Dermis blood vessel endothelial cell (primary cell): Measurements from ENCODE around the gene NRIP2. TPM values are rescaled to one million over a fixed set of nuclear protein-coding genes. Genes with fewer than 3 reads are reported as not detected.

Experiments
- DNase-seq: peaks from one replicate; pipeline ENCODE4 v3.0.0; 2010
- total RNA-seq: library from RNA; depleted of rRNA; stranded (reverse); fragments of >200 nt; gene quantifications from 2 replicates; pipeline ENCODE4 v1.2.3, GENCODE V29; 2014

NRIP2 gene
- total RNA-seq, 1 donor from 2014 or later: not detected

- DNase-seq: peak; percentile 34
These were observed 30.3 kb downstream of the NRIP2 start for GRCh38 chr12:2804393-2805142.

DNA sequence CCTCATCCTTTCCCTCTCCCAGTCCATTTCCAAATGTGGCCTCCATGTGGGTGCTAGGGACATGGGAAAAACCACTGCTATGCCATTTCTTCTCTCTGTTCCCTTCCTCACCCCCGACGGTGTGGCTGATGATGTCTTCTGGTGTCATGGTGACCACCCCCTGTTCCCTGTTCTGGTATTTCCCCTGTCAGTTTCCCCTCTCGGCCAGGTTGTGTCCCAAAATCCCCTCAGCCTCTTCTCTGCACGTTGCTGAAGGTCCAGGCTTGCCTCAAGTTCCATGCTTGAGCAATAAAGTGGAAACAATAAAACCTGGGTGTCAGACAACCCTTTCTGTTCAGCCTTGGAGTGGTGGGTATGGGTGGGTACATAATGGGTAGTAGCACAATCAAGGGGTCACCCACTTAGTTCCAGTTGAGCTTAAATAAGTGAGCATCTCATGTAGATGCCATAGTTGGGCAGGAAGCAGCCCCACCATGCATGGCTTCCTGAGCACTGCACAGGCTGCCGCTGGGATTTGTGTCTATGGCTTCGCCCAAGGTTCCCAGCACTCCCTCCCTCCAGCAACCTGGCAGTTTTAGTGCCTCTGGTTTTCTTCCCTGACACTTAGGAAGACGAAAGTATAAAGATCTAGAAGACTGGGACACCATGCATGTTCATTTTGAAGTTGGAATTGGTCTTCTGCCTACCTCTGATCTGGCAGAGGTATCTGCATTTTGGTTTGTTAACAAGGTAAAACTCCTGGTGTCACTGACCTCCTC is 31.0 kb downstream of the NRIP2 start:
- no peak for DNase-seq

DNA sequence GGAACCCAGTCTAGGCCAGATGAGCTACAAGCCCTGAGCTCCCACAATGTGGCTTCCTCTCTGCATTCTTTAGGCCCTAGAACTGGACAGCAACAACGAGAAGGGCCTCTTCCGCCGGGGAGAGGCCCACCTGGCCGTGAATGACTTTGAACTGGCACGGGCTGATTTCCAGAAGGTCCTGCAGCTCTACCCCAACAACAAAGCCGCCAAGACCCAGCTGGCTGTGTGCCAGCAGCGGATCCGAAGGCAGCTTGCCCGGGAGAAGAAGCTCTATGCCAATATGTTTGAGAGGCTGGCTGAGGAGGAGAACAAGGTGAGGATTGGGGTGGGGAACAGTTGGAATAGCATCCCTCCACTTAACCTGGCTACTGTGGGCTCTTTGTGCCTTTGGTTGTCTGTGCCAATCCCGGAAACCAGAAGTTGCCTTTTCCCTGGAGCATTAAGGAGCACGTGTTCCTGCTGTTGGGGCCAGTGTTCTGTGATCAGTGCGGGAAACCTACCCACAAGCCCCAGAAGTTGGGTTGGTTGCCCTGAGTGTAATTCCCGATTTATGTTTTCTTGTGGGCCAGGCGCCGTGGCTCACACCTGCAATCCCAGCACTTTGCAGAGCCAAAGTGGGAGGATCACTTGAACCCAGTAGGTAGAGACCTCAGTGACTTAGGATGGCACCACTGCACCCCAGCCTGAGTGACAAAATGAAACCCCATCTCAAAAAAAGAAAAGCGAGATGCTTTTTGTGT is 33.6 kb downstream of the NRIP2 start:
- no peak for DNase-seq

DNA sequence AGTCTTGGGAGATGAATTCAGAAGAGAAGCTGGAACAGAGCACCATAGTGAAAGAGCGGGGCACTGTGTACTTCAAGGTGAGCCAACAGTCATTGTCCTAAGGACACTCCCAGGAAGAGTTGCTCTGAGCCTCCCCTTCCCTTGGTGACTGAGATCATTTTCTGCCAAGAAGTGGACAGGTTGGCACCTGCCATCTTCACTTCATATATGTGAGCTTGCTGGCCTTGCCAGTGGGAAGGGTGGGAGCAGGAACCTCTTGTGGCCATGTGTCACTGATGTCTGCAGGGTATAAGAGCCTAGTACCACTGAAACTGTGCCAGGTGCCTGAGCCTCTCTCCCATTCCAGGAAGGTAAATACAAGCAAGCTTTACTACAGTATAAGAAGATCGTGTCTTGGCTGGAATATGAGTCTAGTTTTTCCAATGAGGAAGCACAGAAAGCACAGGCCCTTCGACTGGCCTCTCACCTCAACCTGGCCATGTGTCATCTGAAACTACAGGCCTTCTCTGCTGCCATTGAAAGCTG is 34.7 kb downstream of the NRIP2 start:
- DNase-seq: no peak

DNA sequence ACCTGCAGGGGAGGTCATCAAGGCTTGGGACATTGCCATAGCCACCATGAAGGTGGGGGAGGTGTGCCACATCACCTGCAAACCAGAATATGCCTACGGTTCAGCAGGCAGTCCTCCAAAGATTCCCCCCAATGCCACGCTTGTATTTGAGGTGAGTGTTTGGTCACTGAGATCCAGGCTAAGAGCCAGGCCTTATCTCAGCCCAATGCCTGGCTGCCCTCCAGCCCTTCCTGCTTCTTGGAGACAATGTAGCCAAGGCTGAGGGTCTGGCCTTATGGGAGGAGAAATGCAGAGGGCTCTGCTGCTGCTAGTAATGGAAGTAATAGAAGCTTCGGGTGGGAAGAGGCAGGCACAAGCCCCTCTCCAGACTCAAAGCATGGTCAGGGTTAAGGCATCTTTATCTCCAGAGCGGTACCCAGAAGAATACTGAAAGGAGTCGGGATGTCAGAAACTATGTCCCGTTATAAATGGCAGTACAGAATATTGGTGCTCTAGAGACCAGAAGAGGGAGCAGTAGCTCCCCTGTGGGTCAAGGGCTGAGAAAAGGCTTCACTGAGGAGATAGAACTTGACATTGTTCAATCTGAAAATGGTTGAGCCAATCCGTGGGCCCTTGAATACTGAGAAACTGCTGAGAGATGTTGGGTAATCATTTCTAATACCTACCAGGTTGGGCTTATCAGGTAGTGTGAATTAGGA is 37.0 kb downstream of the NRIP2 start:
- peak; percentile 69 for DNase-seq

DNA sequence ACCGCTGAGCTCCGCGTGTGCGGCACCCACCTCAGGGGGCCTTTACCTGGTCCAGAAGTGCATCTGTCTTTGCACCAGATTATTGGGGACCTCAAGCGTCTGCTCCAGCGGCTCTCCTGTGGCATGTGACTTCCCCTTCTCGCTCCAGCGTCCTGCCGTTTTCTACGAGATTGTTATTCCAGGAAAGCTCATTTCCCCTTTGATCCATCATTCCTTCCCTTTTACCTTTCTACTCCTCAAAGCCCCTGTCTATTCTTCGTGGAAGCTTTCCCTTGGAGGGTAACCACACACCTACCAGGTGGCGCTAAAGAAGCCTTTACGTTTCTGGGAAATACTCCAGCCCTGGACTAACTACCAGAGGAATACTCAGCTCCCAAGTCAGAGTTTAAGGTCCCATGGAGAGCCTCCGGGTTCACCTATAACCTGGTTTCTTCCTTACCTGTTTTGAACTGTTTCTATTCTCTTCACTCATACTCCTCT is 38.6 kb downstream of the NRIP2 start:
- peak; percentile 19 for DNase-seq

DNA sequence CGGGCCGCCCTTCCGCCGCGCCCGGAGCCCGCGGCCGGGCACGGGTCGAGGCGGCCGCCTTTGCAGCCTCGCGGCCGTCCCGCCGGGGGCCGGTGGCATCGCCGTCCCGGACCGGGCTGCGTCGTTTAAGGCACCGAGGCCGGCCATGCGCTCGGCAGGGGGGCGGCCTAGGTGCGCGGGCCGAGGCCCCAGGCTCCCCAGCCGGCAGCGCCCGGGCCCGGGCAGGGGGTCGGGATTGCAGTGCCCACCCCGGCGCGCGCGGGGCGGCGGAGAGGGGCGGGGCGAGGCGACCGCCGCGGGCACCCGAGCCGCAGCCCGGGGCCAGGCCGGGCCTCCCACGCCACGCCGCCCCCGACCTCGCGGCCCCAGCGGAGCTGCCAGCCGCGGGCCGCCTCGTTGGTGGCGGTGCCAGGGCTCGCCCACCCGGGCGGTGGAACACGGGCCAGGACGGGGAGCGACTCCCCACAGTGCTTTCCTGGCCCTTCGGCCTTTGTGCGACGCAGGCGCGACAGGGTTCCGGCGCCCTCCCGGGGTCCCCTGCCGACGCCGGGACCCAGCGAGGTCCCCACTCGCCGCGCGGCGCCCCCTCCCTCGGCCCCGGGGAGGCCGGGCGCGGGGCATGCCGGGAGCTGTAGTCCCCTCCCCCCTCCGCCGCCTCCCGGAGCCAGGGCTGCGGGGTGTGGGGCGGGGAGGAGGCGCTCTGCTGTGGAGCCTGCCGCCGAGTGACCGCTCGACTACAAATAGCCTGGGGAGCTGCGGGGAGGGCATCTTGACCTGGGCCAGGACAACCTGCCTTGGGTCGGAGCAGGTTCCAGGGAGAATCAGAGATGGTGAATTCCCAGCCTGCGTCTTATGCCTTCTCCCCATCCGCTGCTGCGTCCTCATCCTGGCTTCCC is 39.3 kb downstream of the NRIP2 start:
- DNase-seq: peak; percentile 68

DNA sequence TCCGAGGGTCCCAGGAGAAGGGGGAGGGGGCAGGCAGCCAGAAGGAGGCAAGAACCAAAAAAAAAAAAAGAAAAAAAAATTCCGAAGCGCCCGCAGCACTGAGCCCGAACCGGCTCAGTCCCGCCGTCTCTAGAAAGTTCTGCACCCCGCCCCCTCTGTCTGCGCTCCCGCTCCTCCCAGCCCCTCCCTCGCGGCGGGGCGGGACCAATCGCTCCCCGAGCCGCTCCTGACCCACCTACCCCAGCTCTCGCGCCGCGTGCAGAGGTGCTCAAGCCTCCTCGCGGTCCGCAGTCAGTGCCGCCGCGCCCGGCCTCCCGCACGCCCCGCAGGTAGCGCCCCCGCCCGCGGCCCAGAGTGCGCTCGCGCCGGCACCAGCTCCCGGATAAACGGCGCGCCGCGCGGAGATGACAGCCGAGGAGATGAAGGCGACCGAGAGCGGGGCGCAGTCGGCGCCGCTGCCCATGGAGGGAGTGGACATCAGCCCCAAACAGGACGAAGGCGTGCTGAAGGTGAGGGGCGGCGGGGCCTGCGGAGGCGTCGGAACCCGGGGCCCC is 40.0 kb downstream of the NRIP2 start, which contains the start of gene FKBP4:
FKBP4 (plus strand) TSS at position 235 of the 554 bp plus-strand sequence; CDS start at position 405, 170 bp downstream.
- DNase-seq: peak; percentile 85

- DNase-seq: peak; percentile 46
These were observed 40.6 kb downstream of the NRIP2 start for GRCh38 chr12:2794191-2794735.

DNA sequence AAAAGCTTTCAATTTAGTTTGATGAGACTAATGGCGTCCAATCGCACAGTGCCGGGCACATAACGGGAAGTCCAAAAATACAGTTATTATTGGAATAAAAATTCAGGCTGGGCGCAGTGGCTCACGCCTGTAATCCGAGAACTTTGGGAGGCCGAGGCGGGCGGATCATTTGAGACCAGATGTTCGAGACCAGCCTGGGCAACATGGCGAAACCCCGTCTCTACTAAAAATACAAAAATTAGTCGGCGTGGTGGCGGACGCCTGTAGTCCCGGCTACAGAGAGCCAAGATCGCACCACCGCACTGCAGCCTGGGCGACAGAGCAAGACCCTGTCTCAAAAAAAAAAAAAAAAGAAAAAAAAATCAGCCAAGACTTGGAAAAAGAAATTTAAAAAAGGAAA is 41.3 kb downstream of the NRIP2 start:
- no peak for DNase-seq

DNA sequence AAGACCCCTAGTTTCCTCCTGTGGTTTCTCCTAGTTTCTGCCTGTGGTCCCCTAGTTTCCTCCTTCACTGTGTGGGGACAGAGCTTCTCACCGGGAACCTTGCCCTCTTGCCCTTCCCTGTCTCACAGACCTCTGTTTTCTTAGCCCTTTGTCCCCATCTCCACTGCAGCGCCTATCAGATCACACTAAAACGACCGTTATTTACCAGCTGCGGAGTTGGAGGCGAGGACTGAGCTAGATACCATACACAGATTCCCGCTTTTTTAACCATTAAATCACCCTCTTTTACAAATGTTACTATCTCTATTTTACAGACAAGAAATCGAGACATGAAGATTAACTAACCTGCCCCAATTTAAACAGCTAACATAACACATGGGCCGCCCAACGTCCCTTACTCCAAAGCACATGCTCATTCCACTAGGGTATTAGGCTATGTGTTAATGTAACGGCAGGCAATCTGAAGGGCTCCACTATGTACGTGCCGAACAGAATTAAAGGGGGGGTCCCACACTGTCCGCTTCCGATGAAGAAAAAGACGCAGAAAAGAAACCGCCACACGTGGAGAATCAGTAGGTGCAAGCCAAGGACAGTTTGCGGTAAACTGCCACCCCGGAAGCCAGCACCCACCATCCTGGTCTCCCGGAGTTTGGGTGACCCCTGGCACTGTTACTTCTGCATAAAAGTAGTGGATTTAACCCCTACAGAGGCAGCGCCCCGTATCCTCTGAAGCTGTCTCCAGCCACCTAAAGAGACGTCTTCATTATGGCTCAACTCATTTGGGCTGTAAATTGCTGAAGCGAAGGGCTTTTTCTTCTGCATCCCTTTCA is 41.9 kb downstream of the NRIP2 start:
- DNase-seq: no peak

DNA sequence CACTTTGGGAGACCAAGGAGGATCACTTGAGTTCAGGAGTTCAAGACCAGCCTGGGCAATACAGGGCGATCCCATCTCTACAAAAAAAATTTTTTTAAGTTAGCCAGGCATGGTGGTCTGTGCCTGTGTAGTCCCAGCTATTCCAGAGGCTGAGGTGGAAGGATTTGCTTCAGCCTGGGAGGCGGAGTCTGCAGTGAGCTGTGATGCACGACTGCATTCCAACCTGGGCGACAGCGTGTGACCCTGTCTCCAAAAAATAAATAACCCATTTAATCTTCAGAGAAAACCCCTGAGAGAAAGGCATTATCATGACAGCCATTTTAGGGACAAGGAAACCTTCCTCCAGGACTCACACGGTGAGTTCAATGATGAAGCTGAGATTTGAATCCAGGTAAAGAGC is 43.7 kb downstream of the NRIP2 start:
- no peak for DNase-seq

GRCh38 chr12:2785017-2785416 is 49.8 kb downstream of the NRIP2 start:
- DNase-seq: no peak

DNA sequence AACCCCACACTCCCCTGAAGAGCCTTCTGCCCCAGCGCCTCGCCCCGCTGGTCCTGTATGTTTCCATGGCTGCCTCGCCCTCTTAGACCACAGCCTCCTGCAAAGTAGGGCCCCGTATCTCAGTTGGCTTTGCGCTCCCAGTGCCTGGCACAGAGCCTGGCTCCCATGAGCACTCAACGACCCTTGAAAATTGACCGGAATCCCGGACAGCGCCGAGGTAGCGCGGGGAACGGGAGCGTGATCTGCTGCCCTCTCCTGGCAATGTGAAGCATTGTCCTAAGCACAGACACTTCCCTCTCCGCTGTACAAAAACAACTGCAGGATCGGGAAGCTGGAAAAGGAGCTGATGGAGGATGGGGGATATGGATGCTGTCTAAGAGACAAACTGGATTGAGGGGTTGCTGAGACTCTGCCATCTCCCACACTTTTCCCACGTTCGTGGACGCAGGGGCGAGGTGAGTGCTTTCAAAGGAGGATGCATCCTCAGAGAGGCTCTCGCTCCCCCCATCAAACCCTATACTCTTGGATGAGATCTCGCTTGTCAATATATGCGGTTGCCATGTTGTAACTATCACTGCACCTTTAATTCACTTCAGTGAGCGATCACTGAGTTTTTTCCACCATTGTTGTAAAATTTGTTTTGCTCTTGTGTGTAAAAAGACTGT is 50.8 kb downstream of the NRIP2 start:
- DNase-seq: peak; percentile 68

GRCh38 chr12:2779281-2779680 is 55.6 kb downstream of the NRIP2 start:
- DNase-seq: no peak

GRCh38 chr12:2776129-2776806 is 58.6 kb downstream of the NRIP2 start:
- DNase-seq: no peak

DNA sequence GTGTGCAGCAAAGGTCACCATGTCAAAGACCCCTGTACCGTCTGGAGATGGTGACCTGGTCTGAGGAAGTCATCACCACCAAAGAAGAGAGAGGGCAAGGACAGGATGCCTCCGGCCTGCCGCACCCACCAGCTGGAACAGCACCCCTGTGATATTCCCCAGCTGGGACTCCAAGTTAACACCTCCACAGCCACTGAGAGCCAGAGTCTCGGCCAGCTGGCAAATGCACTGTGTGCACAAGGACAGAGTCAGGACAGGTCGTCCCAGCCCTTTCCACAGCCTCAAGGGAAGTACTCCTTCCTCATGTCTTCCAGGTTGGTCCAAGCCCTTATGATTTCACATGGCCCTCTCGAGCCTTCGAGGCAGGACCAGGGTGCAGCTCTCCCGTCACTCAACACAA is 59.4 kb downstream of the NRIP2 start:
- no peak for DNase-seq
